ENCODE measurements around the gene SECTM1. TPM values are rescaled to one million over a fixed set of nuclear protein-coding genes. Genes with fewer than 3 reads are reported as not detected.

Gene SECTM1
- total RNA-seq, 4 donors from 2014 or later, result 10.7 to 258 (median 94.5) TPM

DNA sequence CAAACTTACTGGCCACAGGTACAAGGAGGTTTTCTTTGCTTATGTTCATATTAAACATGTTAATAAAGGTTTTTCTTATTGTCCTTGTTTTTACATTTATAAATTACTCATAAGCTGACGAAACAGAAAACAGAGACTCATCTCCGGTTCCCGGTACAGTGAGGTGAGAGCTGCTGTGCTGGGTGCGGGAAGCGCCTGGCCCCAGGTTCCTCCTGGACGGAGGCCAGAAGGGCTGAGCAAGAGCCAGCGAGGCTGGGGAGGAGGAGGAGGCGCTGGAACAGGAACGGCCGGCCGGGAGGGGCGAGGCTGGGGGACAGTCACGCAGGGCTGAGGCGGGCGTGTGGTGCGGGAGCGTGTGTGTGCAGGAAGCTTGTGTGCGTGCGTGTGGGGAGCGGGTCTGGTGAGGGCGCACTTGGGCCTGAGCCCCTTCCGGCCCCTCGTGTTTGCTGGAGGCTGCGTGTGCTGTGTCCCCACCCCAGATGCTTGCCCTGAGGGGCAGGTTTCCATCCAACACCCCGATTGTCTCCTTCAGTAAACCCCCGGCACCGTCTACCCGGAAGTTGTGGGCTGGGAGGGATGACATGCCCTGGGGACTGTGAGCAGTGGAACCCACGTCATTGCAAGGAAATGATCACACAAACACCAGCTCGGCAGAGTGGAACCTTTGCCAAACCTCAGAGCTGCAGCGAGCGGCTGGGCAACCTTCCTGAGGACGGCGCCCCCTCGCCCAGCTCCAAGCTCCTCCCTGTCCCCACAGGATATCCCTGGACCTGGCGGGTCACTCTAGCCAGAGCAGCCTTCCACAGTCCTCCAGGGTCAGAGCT, 35.6 kb downstream of the SECTM1 start:
- peak; percentile 94 to 98 (median 98) for DNase-seq
- Histone ChIP-seq H3K36me3 (no peaks in the 10 kb centered on the region), H3K27ac (peak overlapping the region; percentile 98 to 100 (median 99)), H3K4me1 (peaks cover 3 to 67% (median 36%) of the 10 kb centered on the region in 4 donors), H3K27me3 (no peaks in the 10 kb centered on the region), H3K9me3 (no peaks in the 10 kb centered on the region), H3K4me3 (peak overlapping the region; percentile 45 to 66 (median 52))
- TF ChIP-seq, protein P1, sequence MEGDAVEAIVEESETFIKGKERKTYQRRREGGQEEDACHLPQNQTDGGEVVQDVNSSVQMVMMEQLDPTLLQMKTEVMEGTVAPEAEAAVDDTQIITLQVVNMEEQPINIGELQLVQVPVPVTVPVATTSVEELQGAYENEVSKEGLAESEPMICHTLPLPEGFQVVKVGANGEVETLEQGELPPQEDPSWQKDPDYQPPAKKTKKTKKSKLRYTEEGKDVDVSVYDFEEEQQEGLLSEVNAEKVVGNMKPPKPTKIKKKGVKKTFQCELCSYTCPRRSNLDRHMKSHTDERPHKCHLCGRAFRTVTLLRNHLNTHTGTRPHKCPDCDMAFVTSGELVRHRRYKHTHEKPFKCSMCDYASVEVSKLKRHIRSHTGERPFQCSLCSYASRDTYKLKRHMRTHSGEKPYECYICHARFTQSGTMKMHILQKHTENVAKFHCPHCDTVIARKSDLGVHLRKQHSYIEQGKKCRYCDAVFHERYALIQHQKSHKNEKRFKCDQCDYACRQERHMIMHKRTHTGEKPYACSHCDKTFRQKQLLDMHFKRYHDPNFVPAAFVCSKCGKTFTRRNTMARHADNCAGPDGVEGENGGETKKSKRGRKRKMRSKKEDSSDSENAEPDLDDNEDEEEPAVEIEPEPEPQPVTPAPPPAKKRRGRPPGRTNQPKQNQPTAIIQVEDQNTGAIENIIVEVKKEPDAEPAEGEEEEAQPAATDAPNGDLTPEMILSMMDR (IDR thresholded peaks at IDR 0.05), result no peak
- peak; percentile 64 for TF ChIP-seq POLR2A (IDR thresholded peaks at IDR 0.05)

DNA sequence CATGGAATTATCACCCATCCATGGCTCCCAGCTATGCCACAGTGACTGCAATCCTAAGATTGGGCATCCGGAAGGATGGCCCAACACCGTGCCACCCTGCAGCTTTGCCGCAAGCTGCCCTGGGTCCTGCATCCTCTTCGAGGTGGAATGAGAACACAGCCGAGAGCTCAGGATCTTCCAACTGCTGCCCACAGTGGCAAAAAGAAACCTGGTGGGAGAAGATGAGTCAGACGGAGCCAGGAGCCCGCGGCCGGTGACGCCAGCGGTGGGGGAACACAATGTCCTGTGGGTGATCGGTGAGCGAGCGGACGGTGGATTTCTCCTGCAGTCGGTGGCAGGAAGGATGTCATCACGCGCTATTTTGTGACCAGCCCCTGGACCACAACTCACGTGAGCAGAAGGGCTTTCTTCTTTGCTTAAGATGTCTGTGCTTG, 36.3 kb downstream of the SECTM1 start:
- Histone ChIP-seq H3K9me3 (no peaks in the 10 kb centered on the region), H3K27ac (peak overlapping the region; percentile 98 to 100 (median 99)), H3K4me3 (peak overlapping the region; percentile 45 to 66 (median 52)), H3K4me1 (peaks cover 3 to 67% (median 31%) of the 10 kb centered on the region in 4 donors), H3K36me3 (no peaks in the 10 kb centered on the region), H3K27me3 (no peaks in the 10 kb centered on the region)
- peak; percentile 86 to 98 (median 98) for DNase-seq
- TF ChIP-seq, protein P1 (IDR thresholded peaks at IDR 0.05), result no peak
- TF ChIP-seq POLR2A (IDR thresholded peaks at IDR 0.05), result peak; percentile 10 to 68

- peak overlapping the region; percentile 98 to 100 (median 99) for H3K27ac ChIP-seq
- TF ChIP-seq, protein P1 (IDR thresholded peaks at IDR 0.05), result no peak
- no peak for TF ChIP-seq POLR2A (IDR thresholded peaks at IDR 0.05)
- peak overlapping the region; percentile 45 to 66 (median 52) for H3K4me3 ChIP-seq
- H3K36me3 ChIP-seq, result no peaks in the 10 kb centered on the region
- no peak for DNase-seq
- no peaks in the 10 kb centered on the region for H3K9me3 ChIP-seq
- no peaks in the 10 kb centered on the region for H3K27me3 ChIP-seq
- peaks cover 3 to 62% (median 28%) of the 10 kb centered on the region in 4 donors for H3K4me1 ChIP-seq
Observed at GRCh38 chr17:82296511-82297279, 36.9 kb downstream of the SECTM1 start.

DNA sequence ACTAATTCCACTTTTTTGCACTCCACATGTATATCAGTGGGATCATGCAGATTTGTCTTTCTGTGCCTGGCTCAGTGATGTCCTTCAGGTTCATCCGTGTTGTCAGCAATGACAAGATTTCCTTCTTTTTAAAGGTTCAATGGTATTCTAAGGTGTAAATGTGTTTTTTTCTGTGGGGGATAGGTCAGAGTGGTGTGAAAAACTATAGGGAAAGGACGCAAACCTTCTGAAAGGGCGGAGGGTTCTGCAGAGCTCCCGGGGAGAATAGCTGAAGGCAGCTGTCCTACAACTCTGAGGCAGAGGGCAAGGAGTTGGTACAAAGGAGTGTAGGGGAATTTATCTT, 38.1 kb downstream of the SECTM1 start:
- peak overlapping the region; percentile 28 to 100 (median 98) for H3K27ac ChIP-seq
- H3K27me3 ChIP-seq, result no peaks in the 10 kb centered on the region
- no peaks in the 10 kb centered on the region for H3K36me3 ChIP-seq
- DNase-seq, result no peak
- no peaks in the 10 kb centered on the region for H3K9me3 ChIP-seq
- H3K4me1 ChIP-seq, result peaks cover 3 to 50% (median 17%) of the 10 kb centered on the region in 4 donors
- no peak overlapping the region for H3K4me3 ChIP-seq
- no peak for TF ChIP-seq POLR2A (IDR thresholded peaks at IDR 0.05)
- TF ChIP-seq, protein P1 (IDR thresholded peaks at IDR 0.05), result no peak

- no peak for DNase-seq
- Histone ChIP-seq H3K27me3 (no peaks in the 10 kb centered on the region), H3K4me1 (peaks cover 3 to 56% (median 17%) of the 10 kb centered on the region in 4 donors), H3K4me3 (peak overlapping the region in 2 of 4 donors; percentile 84 to 91), H3K27ac (peak overlapping the region; percentile 98 to 100 (median 99)), H3K36me3 (no peaks in the 10 kb centered on the region), H3K9me3 (no peaks in the 10 kb centered on the region)
- TF ChIP-seq, protein P1 (IDR thresholded peaks at IDR 0.05), result no peak
- TF ChIP-seq POLR2A (IDR thresholded peaks at IDR 0.05), result no peak
Observed at GRCh38 chr17:82294064-82294773, 39.3 kb downstream of the SECTM1 start.

All from Peyer's patch (tissue), 4 donors.